ENCODE results near the gene CTF1.

Gene CTF1

GRCh38 chr16:30944352-30944751, 47.9 kb downstream of the CTF1 start:
- Histone ChIP-seq H3K36me3 (ENCODE audit: insufficient read depth, low read length) (peaks cover 25% of the 10 kb centered on the region), H3K4me1 (ENCODE audit: control insufficient read depth, insufficient read depth, low read length) (peaks cover 6% of the 10 kb centered on the region)

GRCh38 chr16:30946671-30947540, 50.5 kb downstream of the CTF1 start:
- Histone ChIP-seq H3K9ac (ENCODE audit: low read depth, low read length) (no peak overlapping the region), H3K27me3 (ENCODE audit: control insufficient read depth, insufficient read depth, low read length) (no peaks in the 10 kb centered on the region)

More at GRCh38 chr16:30944352-30944751, 47.9 kb downstream of the CTF1 start:
- no peak overlapping the region for H3K4me2 ChIP-seq (ENCODE audit: low read length)
- H3K9me3 ChIP-seq (replicated peaks; ENCODE audit: low read length): no peaks in the 10 kb centered on the region
- H3K27me3 ChIP-seq (ENCODE audit: control insufficient read depth, insufficient read depth, low read length): no peaks in the 10 kb centered on the region
- no peak overlapping the region for H3K9ac ChIP-seq (ENCODE audit: low read depth, low read length)
- no peak overlapping the region for H3K4me3 ChIP-seq (ENCODE audit: low read length)

GRCh38 chr16:30947541-30947858, 51.1 kb downstream of the CTF1 start:
- Histone ChIP-seq H3K9me3 (replicated peaks; ENCODE audit: low read length) (no peaks in the 10 kb centered on the region), H3K9ac (ENCODE audit: low read depth, low read length) (no peak overlapping the region), H3K27me3 (ENCODE audit: control insufficient read depth, insufficient read depth, low read length) (no peaks in the 10 kb centered on the region), H3K4me2 (ENCODE audit: low read length) (no peak overlapping the region), H3K4me1 (ENCODE audit: control insufficient read depth, insufficient read depth, low read length) (peaks cover 19% of the 10 kb centered on the region), H3K4me3 (ENCODE audit: low read length) (no peak overlapping the region), H3K36me3 (ENCODE audit: insufficient read depth, low read length) (peaks cover 16% of the 10 kb centered on the region)

More at GRCh38 chr16:30946671-30947540, 50.5 kb downstream of the CTF1 start:
- peaks cover 21% of the 10 kb centered on the region for H3K36me3 ChIP-seq (ENCODE audit: insufficient read depth, low read length)
- no peak overlapping the region for H3K4me3 ChIP-seq (ENCODE audit: low read length)
- no peaks in the 10 kb centered on the region for H3K9me3 ChIP-seq (replicated peaks; ENCODE audit: low read length)
- H3K4me1 ChIP-seq (ENCODE audit: control insufficient read depth, insufficient read depth, low read length): peaks cover 22% of the 10 kb centered on the region
- H3K4me2 ChIP-seq (ENCODE audit: low read length): no peak overlapping the region

GRCh38 chr16:30947859-30948666, 51.6 kb downstream of the CTF1 start:
- Histone ChIP-seq H3K4me1 (ENCODE audit: control insufficient read depth, insufficient read depth, low read length) (peaks cover 19% of the 10 kb centered on the region), H3K9ac (ENCODE audit: low read depth, low read length) (peak overlapping the region; percentile 85), H3K36me3 (ENCODE audit: insufficient read depth, low read length) (peaks cover 11% of the 10 kb centered on the region), H3K4me3 (ENCODE audit: low read length) (peak overlapping the region; percentile 76), H3K9me3 (replicated peaks; ENCODE audit: low read length) (no peaks in the 10 kb centered on the region), H3K27me3 (ENCODE audit: control insufficient read depth, insufficient read depth, low read length) (no peaks in the 10 kb centered on the region), H3K4me2 (ENCODE audit: low read length) (peak overlapping the region; percentile 98)

GRCh38 chr16:30948667-30949649, 52.5 kb downstream of the CTF1 start, which contains the start of gene ORAI3:
ORAI3 (plus strand) TSS chr16:30949068; CDS start chr16:30949290, 222 bp downstream.
- no peaks in the 10 kb centered on the region for H3K9me3 ChIP-seq (replicated peaks; ENCODE audit: low read length)
- H3K27me3 ChIP-seq (ENCODE audit: control insufficient read depth, insufficient read depth, low read length): no peaks in the 10 kb centered on the region
- H3K4me2 ChIP-seq (ENCODE audit: low read length): peak within 1 kb of the TSS; percentile 98
- peaks cover 22% of the 10 kb centered on the region for H3K4me1 ChIP-seq (ENCODE audit: control insufficient read depth, insufficient read depth, low read length)
- peak within 1 kb of the TSS; percentile 76 for H3K4me3 ChIP-seq (ENCODE audit: low read length)
- H3K36me3 ChIP-seq (ENCODE audit: insufficient read depth, low read length): peaks cover 11% of the 10 kb centered on the region
- peak within 1 kb of the TSS; percentile 85 for H3K9ac ChIP-seq (ENCODE audit: low read depth, low read length)

GRCh38 chr16:30949650-30950515, 53.5 kb downstream of the CTF1 start:
- Histone ChIP-seq H3K27me3 (ENCODE audit: control insufficient read depth, insufficient read depth, low read length) (no peaks in the 10 kb centered on the region), H3K4me1 (ENCODE audit: control insufficient read depth, insufficient read depth, low read length) (peaks cover 22% of the 10 kb centered on the region), H3K36me3 (ENCODE audit: insufficient read depth, low read length) (peaks cover 5% of the 10 kb centered on the region), H3K9ac (ENCODE audit: low read depth, low read length) (peak overlapping the region; percentile 85), H3K4me3 (ENCODE audit: low read length) (peak overlapping the region; percentile 76), H3K9me3 (replicated peaks; ENCODE audit: low read length) (no peaks in the 10 kb centered on the region), H3K4me2 (ENCODE audit: low read length) (peak overlapping the region; percentile 98)

- H3K27me3 ChIP-seq (ENCODE audit: control insufficient read depth, insufficient read depth, low read length): no peaks in the 10 kb centered on the region
- peaks cover 5% of the 10 kb centered on the region for H3K36me3 ChIP-seq (ENCODE audit: insufficient read depth, low read length)
- no peaks in the 10 kb centered on the region for H3K9me3 ChIP-seq (replicated peaks; ENCODE audit: low read length)
- peak overlapping the region; percentile 98 for H3K4me2 ChIP-seq (ENCODE audit: low read length)
- peak overlapping the region; percentile 76 for H3K4me3 ChIP-seq (ENCODE audit: low read length)
- H3K9ac ChIP-seq (ENCODE audit: low read depth, low read length): peak overlapping the region; percentile 85
- H3K4me1 ChIP-seq (ENCODE audit: control insufficient read depth, insufficient read depth, low read length): peaks cover 22% of the 10 kb centered on the region
Measured at GRCh38 chr16:30950516-30951065, 54.2 kb downstream of the CTF1 start.

- no peaks in the 10 kb centered on the region for H3K9me3 ChIP-seq (replicated peaks; ENCODE audit: low read length)
- peaks cover 5% of the 10 kb centered on the region for H3K36me3 ChIP-seq (ENCODE audit: insufficient read depth, low read length)
- no peak overlapping the region for H3K4me2 ChIP-seq (ENCODE audit: low read length)
- H3K27me3 ChIP-seq (ENCODE audit: control insufficient read depth, insufficient read depth, low read length): no peaks in the 10 kb centered on the region
- peaks cover 22% of the 10 kb centered on the region for H3K4me1 ChIP-seq (ENCODE audit: control insufficient read depth, insufficient read depth, low read length)
- no peak overlapping the region for H3K4me3 ChIP-seq (ENCODE audit: low read length)
- no peak overlapping the region for H3K9ac ChIP-seq (ENCODE audit: low read depth, low read length)
Measured at GRCh38 chr16:30951193-30951592, 54.8 kb downstream of the CTF1 start.

- H3K4me1 ChIP-seq (ENCODE audit: control insufficient read depth, insufficient read depth, low read length): peaks cover 26% of the 10 kb centered on the region
Measured at GRCh38 chr16:30951750-30952149, 55.3 kb downstream of the CTF1 start.

GRCh38 chr16:30953111-30953510, 56.7 kb downstream of the CTF1 start:
- no peak overlapping the region for H3K4me3 ChIP-seq (ENCODE audit: low read length)

More at GRCh38 chr16:30951750-30952149, 55.3 kb downstream of the CTF1 start:
- H3K4me2 ChIP-seq (ENCODE audit: low read length): no peak overlapping the region
- no peak overlapping the region for H3K9ac ChIP-seq (ENCODE audit: low read depth, low read length)
- H3K27me3 ChIP-seq (ENCODE audit: control insufficient read depth, insufficient read depth, low read length): no peaks in the 10 kb centered on the region
- H3K9me3 ChIP-seq (replicated peaks; ENCODE audit: low read length): no peaks in the 10 kb centered on the region
- H3K36me3 ChIP-seq (ENCODE audit: insufficient read depth, low read length): peaks cover 5% of the 10 kb centered on the region
- H3K4me3 ChIP-seq (ENCODE audit: low read length): no peak overlapping the region

More at GRCh38 chr16:30953111-30953510, 56.7 kb downstream of the CTF1 start:
- Histone ChIP-seq H3K9me3 (replicated peaks; ENCODE audit: low read length) (no peaks in the 10 kb centered on the region), H3K9ac (ENCODE audit: low read depth, low read length) (no peak overlapping the region), H3K4me2 (ENCODE audit: low read length) (no peak overlapping the region), H3K27me3 (ENCODE audit: control insufficient read depth, insufficient read depth, low read length) (no peaks in the 10 kb centered on the region), H3K36me3 (ENCODE audit: insufficient read depth, low read length) (peaks cover 5% of the 10 kb centered on the region), H3K4me1 (ENCODE audit: control insufficient read depth, insufficient read depth, low read length) (peaks cover 28% of the 10 kb centered on the region)
